ENCODE results near the gene PPIB. TPM values are rescaled to one million over a fixed set of nuclear protein-coding genes. Genes with fewer than 3 reads are reported as not detected.

The PPIB gene
- total RNA-seq (2022; extraction: Qiagen RNA extraction): 765 to 823 TPM (median 809 TPM) in 5 replicates

DNA sequence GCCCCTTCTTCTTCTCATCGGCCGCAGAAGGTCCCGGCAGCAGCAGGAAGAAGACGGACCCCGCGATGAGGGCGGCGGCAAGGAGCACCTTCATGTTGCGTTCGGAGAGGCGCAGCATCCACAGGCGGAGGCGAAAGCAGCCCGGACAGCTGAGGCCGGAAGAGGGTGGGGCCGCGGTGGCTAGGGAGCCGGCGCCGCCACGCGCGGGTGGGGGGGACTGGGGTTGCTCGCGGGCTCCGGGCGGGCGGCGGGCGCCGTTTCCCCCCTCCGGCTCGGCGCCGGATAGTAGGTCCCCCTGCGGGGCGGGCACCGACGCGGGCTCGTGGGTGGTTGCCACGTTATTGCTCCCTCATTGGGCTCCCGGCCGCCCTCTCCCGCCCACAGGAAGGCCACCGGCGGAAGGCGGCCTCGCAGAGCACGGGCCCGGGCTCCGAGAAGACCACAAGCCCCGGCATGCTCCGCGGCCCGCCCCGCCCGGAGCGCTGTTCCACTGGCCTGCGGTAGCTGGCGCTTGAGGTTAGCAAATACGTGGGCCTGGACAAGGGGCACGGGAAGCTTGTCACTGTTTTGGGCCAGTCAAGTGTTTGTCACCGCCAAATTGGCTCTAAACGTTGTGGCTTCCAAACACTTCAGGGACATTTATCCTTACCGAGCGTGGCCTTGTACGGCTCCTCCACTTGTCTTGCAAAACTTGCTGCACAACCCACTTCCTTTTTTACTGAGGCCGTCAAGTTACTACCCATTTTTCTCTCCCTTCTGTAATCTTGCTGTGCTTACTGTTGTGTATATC is at the start of gene PPIB:
Gene PPIB, minus strand, starts transcription at position 154 of the 790 bp plus-strand sequence. Its CDS starts 36 bp downstream, at position 118.

DNA sequence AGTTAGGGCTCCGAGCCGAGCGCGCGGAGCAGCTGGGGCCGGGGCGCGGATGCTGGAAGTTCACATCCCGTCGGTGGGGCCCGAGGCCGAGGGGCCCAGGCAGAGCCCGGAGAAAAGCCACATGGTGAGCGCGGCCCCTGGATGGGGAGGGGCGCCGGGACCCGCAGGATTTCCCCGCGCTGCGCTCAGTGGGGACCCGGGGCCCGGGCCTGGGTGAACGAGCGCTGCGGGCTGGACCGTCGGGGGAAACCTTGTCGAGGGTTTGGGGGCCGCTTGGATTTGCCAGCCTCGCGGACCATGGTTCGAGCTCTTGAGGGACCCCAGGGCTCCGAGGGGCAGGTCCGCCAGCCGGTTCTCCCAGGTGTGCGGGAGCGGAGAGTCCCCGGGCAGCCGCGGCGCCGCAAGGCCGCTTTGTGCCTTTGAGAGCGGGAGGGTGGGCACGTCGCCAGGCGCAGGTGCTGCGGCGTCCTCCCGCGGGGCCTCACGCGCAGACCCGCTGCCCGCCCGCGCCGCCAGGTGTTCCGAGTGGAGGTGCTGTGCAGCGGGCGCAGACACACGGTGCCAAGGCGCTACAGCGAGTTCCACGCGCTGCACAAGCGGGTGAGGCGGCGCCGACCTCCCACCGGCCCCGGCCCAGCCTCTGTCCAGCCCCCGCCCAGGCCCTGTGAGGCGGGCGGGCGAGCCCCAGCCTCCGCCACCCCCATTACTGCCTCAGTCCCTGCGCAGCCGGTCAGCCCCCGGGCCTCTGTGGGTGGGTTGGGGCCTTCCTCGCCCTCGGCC is 10.9 kb downstream of the PPIB start, which contains the start of gene SNX22:
Gene SNX22, plus strand, starts transcription at position 5 of the 780 bp plus-strand sequence. Its CDS starts 45 bp downstream, at position 50.

Other genes with a start within 250 kb of the PPIB start
- gene DAPK2, start 116.5 kb downstream of the PPIB start, total RNA-seq (2022; extraction: Qiagen RNA extraction): 3.8 to 5.4 TPM (median 3.9 TPM) in 5 replicates
- gene CIAO2A, start 69.2 kb downstream of the PPIB start, total RNA-seq (2022; extraction: Qiagen RNA extraction): 113 to 207 TPM (median 121 TPM) in 5 replicates
- gene SNX1, start 67.0 kb downstream of the PPIB start, total RNA-seq (2022; extraction: Qiagen RNA extraction): 70.3 to 82.8 TPM (median 80.8 TPM) in 5 replicates
- gene SNX22, start 11.3 kb downstream of the PPIB start, total RNA-seq (2022; extraction: Qiagen RNA extraction): 0.59 to 0.96 TPM (median 0.89 TPM) in 5 replicates
- gene CSNK1G1, start 193.2 kb upstream of the PPIB start, total RNA-seq (2022; extraction: Qiagen RNA extraction): 14.4 to 17.7 TPM (median 15.1 TPM) in 5 replicates
- gene PCLAF, start 218.4 kb upstream of the PPIB start, total RNA-seq (2022; extraction: Qiagen RNA extraction): 155 to 286 TPM (median 160 TPM) in 5 replicates
- gene TRIP4, start 224.8 kb upstream of the PPIB start, total RNA-seq (2022; extraction: Qiagen RNA extraction): 22.4 to 32.1 TPM (median 25.6 TPM) in 5 replicates

Measured in A549 treated with CORT108297 at 1 μM for 4 hours (cell line).